GM18499 (cell line): ENCODE measurements around the gene FBXO40.

Source experiments
- ATAC-seq: cut with Tn5 transposase; IDR thresholded peaks from one replicate; pipeline ENCODE4 v1.9.1; 2021; ENCODE audit warnings: moderate number of reproducible peaks; ENCODE audit not compliant: insufficient read depth, unreplicated experiment

FBXO40 gene

GRCh38 chr3:121619691-121620090, 26.5 kb downstream of the FBXO40 start:
- no peak for ATAC-seq

GRCh38 chr3:121621491-121621890, 28.3 kb downstream of the FBXO40 start:
- no peak for ATAC-seq

- no peak for ATAC-seq
Measured at GRCh38 chr3:121624147-121624899, 31.1 kb downstream of the FBXO40 start.

- no peak for ATAC-seq
Measured at GRCh38 chr3:121626495-121626894, 33.3 kb downstream of the FBXO40 start.

GRCh38 chr3:121627211-121627610, 34.0 kb downstream of the FBXO40 start:
- ATAC-seq: no peak

GRCh38 chr3:121627622-121628021, 34.4 kb downstream of the FBXO40 start:
- no peak for ATAC-seq

- no peak for ATAC-seq
Measured at GRCh38 chr3:121629601-121630000, 36.4 kb downstream of the FBXO40 start.

GRCh38 chr3:121630355-121630754, 37.2 kb downstream of the FBXO40 start:
- no peak for ATAC-seq

GRCh38 chr3:121637922-121638321, 44.7 kb downstream of the FBXO40 start:
- no peak for ATAC-seq

- no peak for ATAC-seq
Measured at GRCh38 chr3:121641127-121641526, 47.9 kb downstream of the FBXO40 start.

- no peak for ATAC-seq
Measured at GRCh38 chr3:121642601-121643314, 49.6 kb downstream of the FBXO40 start.

- no peak for ATAC-seq
Measured at GRCh38 chr3:121645054-121645453, 51.9 kb downstream of the FBXO40 start.

- no peak for ATAC-seq
Measured at GRCh38 chr3:121648219-121648958, 55.2 kb downstream of the FBXO40 start.

GRCh38 chr3:121649645-121650044, 56.5 kb downstream of the FBXO40 start:
- ATAC-seq: no peak

GRCh38 chr3:121651684-121652083, 58.5 kb downstream of the FBXO40 start:
- no peak for ATAC-seq

GRCh38 chr3:121654493-121655385, 61.6 kb downstream of the FBXO40 start:
- ATAC-seq: peak; percentile 74

GRCh38 chr3:121658716-121659435, 65.7 kb downstream of the FBXO40 start:
- no peak for ATAC-seq

- ATAC-seq: no peak
Measured at GRCh38 chr3:121659586-121659985, 66.4 kb downstream of the FBXO40 start.

- peak; percentile 67 for ATAC-seq
Measured at GRCh38 chr3:121660356-121661171, 67.4 kb downstream of the FBXO40 start, which contains the start of gene HCLS1. HCLS1 (minus strand) TSS chr3:121660903; CDS start chr3:121658347, 2,556 bp downstream.
